Thymus (tissue), 14 donors: ENCODE measurements around the gene TXNRD2. TPM values are rescaled to one million over a fixed set of nuclear protein-coding genes. Genes with fewer than 3 reads are reported as not detected.

Experiments used
- DNase-seq, 9 donors: peaks; one replicate each; pipeline ENCODE4 v3.0.0-alpha.2; 2013; ENCODE audit warnings: low spot score in 9 of 9, low read depth in 6 of 9, missing footprints in 1 of 9
- H3K27ac ChIP-seq, 2 donors: one replicate each; pipeline ENCODE4 v1.5.1; 2013; ENCODE audit warnings: control low read depth in 1 of 2, low read depth in 1 of 2, low read length in 1 of 2, mild to moderate bottlenecking in 1 of 2, moderate library complexity in 1 of 2
- H3K27me3 ChIP-seq, 2 donors: one replicate each; pipeline ENCODE4 v1.5.1; 2013; ENCODE audit warnings: low read length in 1 of 2; ENCODE audit not compliant: control insufficient read depth in 2 of 2, insufficient read depth in 1 of 2
- H3K36me3 ChIP-seq, 2 donors: one replicate each; pipeline ENCODE4 v1.5.1; 2013; ENCODE audit warnings: low read length in 1 of 2, mild to moderate bottlenecking in 1 of 2, moderate library complexity in 1 of 2; ENCODE audit not compliant: control insufficient read depth in 2 of 2, insufficient read depth in 2 of 2
- H3K4me1 ChIP-seq, 2 donors: one replicate each; pipeline ENCODE4 v1.5.1; 2013; ENCODE audit warnings: low read length in 2 of 2; ENCODE audit not compliant: control insufficient read depth in 2 of 2, insufficient read depth in 2 of 2
- H3K4me3 ChIP-seq, 2 donors: one replicate each; pipeline ENCODE4 v1.5.1; 2013; ENCODE audit warnings: low read length in 2 of 2, control low read depth in 1 of 2, mild to moderate bottlenecking in 1 of 2
- H3K9me3 ChIP-seq, 2 donors: one replicate each; pipeline ENCODE4 v1.5.1; 2013; ENCODE audit warnings: low read length in 1 of 2, mild to moderate bottlenecking in 1 of 2; ENCODE audit not compliant: control insufficient read depth in 2 of 2, insufficient read depth in 1 of 2
- WGBS: extraction: QIAGEN DNeasy Blood & Tissue Kit; methylation state at CpG from one replicate; pipeline ENCODE4 v1.1.7; 2013; 5-methylcytosine and 5-hydroxymethylcytosine counted together
- long read RNA-seq, 10 donors: transcript quantifications; one replicate each; lab custom pipeline, GENCODE V29; 2026
- polyA plus RNA-seq: library from polyadenylated mRNA; stranded (reverse); fragments of 200-250 nt; gene quantifications from one replicate; pipeline ENCODE4 v1.2.3, GENCODE V29; 2013
- total RNA-seq: library from RNA; stranded (reverse); fragments of 120-200 nt; gene quantifications from one replicate; pipeline ENCODE4 v1.2.4, GENCODE V29; 2013
- donor health status: healthy.

Gene TXNRD2
- total RNA-seq = 10.1 TPM
- polyA plus RNA-seq = 24.2 TPM
- long read RNA-seq, donor 1, partial matches to known transcripts = 0 of 1 reads
- long read RNA-seq, donor 1, other reads (novel, unspliced or antisense) = 0 of 1 reads
- long read RNA-seq, donor 2, partial matches to known transcripts = 0 of 2 reads
- long read RNA-seq, donor 2, other reads (novel, unspliced or antisense) = 0 of 2 reads
- long read RNA-seq, donor 3, partial matches to known transcripts = 55 of 89 reads
- long read RNA-seq, donor 3, other reads (novel, unspliced or antisense) = 34 of 89 reads
- long read RNA-seq, donor 4, partial matches to known transcripts = 104 of 133 reads
- long read RNA-seq, donor 4, other reads (novel, unspliced or antisense) = 29 of 133 reads
- long read RNA-seq, donor 5, partial matches to known transcripts = 176 of 224 reads
- long read RNA-seq, donor 5, other reads (novel, unspliced or antisense) = 47 of 224 reads
- long read RNA-seq, donor 6 = 0 reads
- long read RNA-seq, donor 7, partial matches to known transcripts = 0 of 1 reads
- long read RNA-seq, donor 7, other reads (novel, unspliced or antisense) = 0 of 1 reads
- long read RNA-seq, donor 8, partial matches to known transcripts = 5 of 16 reads
- long read RNA-seq, donor 8, other reads (novel, unspliced or antisense) = 11 of 16 reads
- long read RNA-seq, donor 9 = 0 reads
- long read RNA-seq, donor 10, partial matches to known transcripts = 61 of 93 reads
- long read RNA-seq, donor 10, other reads (novel, unspliced or antisense) = 31 of 93 reads

GRCh38 chr22:19941365-19942082 is at the start of gene TXNRD2, which contains the start of gene COMT:
Gene TXNRD2 (minus strand): TSS chr22:19941818. CDS start chr22:19941803, 15 bp downstream.
Gene COMT (plus strand): TSS chr22:19941772. CDS start chr22:19962527, 20,755 bp downstream.
- H3K9me3 ChIP-seq = no peaks in the 10 kb centered on the region
- H3K4me3 ChIP-seq = peak within 1 kb of the TSS; percentile 74 to 79
- H3K4me1 ChIP-seq = peaks cover 25 to 31% of the 10 kb centered on the region in 2 donors
- peak within 1 kb of the TSS; percentile 82 to 89 for H3K27ac ChIP-seq
- DNase-seq = peak in 5 of 9 donors; percentile 48 to 80 (median 64)
- no peaks in the 10 kb centered on the region for H3K36me3 ChIP-seq
- H3K27me3 ChIP-seq = no peaks in the 10 kb centered on the region
- WGBS = under 1% methylated on average over 63 of the region's 63 CpGs

DNA sequence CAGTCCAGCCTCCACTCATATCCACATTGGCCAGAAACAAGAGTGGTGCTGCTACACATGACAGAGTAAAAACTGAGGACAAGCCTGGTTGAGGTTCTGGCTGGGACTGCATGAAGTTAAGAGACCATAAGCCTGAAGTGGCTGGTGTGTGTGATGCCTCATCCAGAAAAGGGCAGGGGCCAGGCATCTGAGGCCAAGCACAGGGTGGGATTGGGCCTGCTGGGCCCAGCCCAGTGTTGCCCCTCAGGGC is 49.7 kb upstream of the TXNRD2 start:
- H3K4me3 ChIP-seq = no peak overlapping the region
- peaks cover 0 to 8% of the 10 kb centered on the region in 2 donors for H3K27me3 ChIP-seq
- no peaks in the 10 kb centered on the region for H3K36me3 ChIP-seq
- H3K27ac ChIP-seq = no peak overlapping the region
- no peak for DNase-seq
- no peaks in the 10 kb centered on the region for H3K9me3 ChIP-seq
- peaks cover 4 to 6% of the 10 kb centered on the region in 2 donors for H3K4me1 ChIP-seq

- Histone ChIP-seq H3K9me3 (no peaks in the 10 kb centered on the region), H3K4me1 (peaks cover 7 to 11% of the 10 kb centered on the region in 2 donors), H3K27ac (no peak overlapping the region), H3K4me3 (no peak overlapping the region), H3K36me3 (no peaks in the 10 kb centered on the region), H3K27me3 (peaks cover 0 to 13% of the 10 kb centered on the region in 2 donors)
- whole genome bisulfite sequencing = 97% methylated on average over 20 of the region's 20 CpGs
- no peak for DNase-seq
Observed at GRCh38 chr22:19990609-19991394, 49.2 kb upstream of the TXNRD2 start.

GRCh38 chr22:19990188-19990587 is 48.6 kb upstream of the TXNRD2 start:
- Histone ChIP-seq H3K27me3 (peaks cover 0 to 15% of the 10 kb centered on the region in 2 donors), H3K9me3 (no peaks in the 10 kb centered on the region), H3K4me3 (no peak overlapping the region), H3K4me1 (peaks cover 7 to 12% of the 10 kb centered on the region in 2 donors), H3K36me3 (no peaks in the 10 kb centered on the region), H3K27ac (no peak overlapping the region)
- 49% methylated on average over 2 of the region's 2 CpGs for WGBS
- no peak for DNase-seq

- no peaks in the 10 kb centered on the region for H3K9me3 ChIP-seq
- H3K4me1 ChIP-seq = peaks cover 7 to 12% of the 10 kb centered on the region in 2 donors
- peaks cover 0 to 15% of the 10 kb centered on the region in 2 donors for H3K27me3 ChIP-seq
- H3K27ac ChIP-seq = no peak overlapping the region
- H3K36me3 ChIP-seq = no peaks in the 10 kb centered on the region
- H3K4me3 ChIP-seq = no peak overlapping the region
- DNase-seq = no peak
- WGBS = 91% methylated on average over 3 of the region's 3 CpGs
Observed at GRCh38 chr22:19989725-19990067, 48.1 kb upstream of the TXNRD2 start.

- no peak overlapping the region for H3K4me3 ChIP-seq
- H3K4me1 ChIP-seq = peaks cover 7 to 12% of the 10 kb centered on the region in 2 donors
- no peaks in the 10 kb centered on the region for H3K9me3 ChIP-seq
- whole genome bisulfite sequencing = 97% methylated on average over 18 of the region's 18 CpGs
- H3K36me3 ChIP-seq = no peaks in the 10 kb centered on the region
- H3K27ac ChIP-seq = no peak overlapping the region
- H3K27me3 ChIP-seq = peaks cover 0 to 15% of the 10 kb centered on the region in 2 donors
- no peak for DNase-seq
Observed at GRCh38 chr22:19988965-19989724, 47.5 kb upstream of the TXNRD2 start.

GRCh38 chr22:19988331-19988808 is 46.8 kb upstream of the TXNRD2 start:
- WGBS = 95% methylated on average over 9 of the region's 9 CpGs
- peaks cover 0 to 15% of the 10 kb centered on the region in 2 donors for H3K27me3 ChIP-seq
- H3K4me1 ChIP-seq = peaks cover 7 to 12% of the 10 kb centered on the region in 2 donors
- no peak overlapping the region for H3K27ac ChIP-seq
- H3K4me3 ChIP-seq = no peak overlapping the region
- H3K9me3 ChIP-seq = no peaks in the 10 kb centered on the region
- H3K36me3 ChIP-seq = no peaks in the 10 kb centered on the region
- no peak for DNase-seq
